ENCODE measurements around the gene KCNC4.

DNA sequence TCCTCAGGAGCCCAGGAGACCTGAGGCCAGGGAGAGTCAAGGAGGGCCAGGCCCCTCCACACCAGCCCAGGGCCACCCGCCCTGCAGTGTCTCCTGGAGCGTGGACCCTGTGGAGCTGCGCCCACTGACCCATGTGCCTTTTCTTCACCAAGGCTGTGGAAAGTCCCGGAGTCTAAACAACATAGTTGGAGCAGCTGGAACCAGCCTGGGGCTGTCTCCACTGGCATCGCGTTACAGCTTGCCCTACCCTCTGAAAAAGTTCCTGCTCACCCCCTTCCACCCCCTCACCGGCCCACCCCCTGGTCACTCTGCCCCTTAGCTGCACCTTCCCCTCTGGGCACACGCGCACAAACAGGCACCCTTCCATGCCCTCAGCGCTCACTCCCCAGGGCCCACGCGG lies 18.3 kb downstream of the KCNC4 start:
- no peak for TF ChIP-seq POLR2A (IDR thresholded peaks at IDR 0.05)
- TF ChIP-seq, protein P1, sequence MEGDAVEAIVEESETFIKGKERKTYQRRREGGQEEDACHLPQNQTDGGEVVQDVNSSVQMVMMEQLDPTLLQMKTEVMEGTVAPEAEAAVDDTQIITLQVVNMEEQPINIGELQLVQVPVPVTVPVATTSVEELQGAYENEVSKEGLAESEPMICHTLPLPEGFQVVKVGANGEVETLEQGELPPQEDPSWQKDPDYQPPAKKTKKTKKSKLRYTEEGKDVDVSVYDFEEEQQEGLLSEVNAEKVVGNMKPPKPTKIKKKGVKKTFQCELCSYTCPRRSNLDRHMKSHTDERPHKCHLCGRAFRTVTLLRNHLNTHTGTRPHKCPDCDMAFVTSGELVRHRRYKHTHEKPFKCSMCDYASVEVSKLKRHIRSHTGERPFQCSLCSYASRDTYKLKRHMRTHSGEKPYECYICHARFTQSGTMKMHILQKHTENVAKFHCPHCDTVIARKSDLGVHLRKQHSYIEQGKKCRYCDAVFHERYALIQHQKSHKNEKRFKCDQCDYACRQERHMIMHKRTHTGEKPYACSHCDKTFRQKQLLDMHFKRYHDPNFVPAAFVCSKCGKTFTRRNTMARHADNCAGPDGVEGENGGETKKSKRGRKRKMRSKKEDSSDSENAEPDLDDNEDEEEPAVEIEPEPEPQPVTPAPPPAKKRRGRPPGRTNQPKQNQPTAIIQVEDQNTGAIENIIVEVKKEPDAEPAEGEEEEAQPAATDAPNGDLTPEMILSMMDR (IDR thresholded peaks at IDR 0.05), result no peak
